DND-41 (cell line): Measurements from ENCODE around the gene MNT.

Experiments
- EZH2 ChIP-seq: IDR thresholded peaks from 3 replicates; pipeline ENCODE4 v1.6.1; 2012; ENCODE audit warnings: borderline replicate concordance, low read depth, mild to moderate bottlenecking, moderate library complexity, low read length, inconsistent platforms; ENCODE audit not compliant: severe bottlenecking
- TF ChIP-seq, protein P1 (sequence below): IDR thresholded peaks from 2 replicates; pipeline ENCODE4 v1.5.1; 2012; ENCODE audit warnings: borderline replicate concordance, low read length, moderate library complexity, mild to moderate bottlenecking; ENCODE audit not compliant: poor library complexity, severe bottlenecking; ENCODE audit errors: extremely low read depth

DNA sequence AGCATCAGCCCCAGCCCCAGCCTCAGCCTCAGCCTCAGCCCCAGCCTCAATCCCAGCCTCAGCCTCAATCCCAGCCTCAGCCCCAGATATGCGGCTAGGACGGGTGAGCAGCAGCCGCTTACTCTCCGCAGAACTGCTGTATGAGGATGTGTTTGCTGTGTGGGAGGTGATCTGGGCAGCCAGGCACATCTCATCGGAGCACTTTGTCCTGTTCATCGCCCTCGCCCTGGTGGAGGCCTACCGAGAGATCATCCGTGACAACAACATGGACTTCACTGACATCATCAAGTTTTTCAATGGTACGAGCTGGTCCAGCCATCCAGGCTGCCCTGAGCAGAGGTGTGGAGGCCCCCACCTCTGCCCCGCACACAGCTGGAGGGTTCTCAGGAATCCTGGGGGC is 22.0 kb downstream of the MNT start:
- TF ChIP-seq, protein P1, sequence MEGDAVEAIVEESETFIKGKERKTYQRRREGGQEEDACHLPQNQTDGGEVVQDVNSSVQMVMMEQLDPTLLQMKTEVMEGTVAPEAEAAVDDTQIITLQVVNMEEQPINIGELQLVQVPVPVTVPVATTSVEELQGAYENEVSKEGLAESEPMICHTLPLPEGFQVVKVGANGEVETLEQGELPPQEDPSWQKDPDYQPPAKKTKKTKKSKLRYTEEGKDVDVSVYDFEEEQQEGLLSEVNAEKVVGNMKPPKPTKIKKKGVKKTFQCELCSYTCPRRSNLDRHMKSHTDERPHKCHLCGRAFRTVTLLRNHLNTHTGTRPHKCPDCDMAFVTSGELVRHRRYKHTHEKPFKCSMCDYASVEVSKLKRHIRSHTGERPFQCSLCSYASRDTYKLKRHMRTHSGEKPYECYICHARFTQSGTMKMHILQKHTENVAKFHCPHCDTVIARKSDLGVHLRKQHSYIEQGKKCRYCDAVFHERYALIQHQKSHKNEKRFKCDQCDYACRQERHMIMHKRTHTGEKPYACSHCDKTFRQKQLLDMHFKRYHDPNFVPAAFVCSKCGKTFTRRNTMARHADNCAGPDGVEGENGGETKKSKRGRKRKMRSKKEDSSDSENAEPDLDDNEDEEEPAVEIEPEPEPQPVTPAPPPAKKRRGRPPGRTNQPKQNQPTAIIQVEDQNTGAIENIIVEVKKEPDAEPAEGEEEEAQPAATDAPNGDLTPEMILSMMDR, result no peak
- no peak for TF ChIP-seq EZH2
